Kidney epithelial cell (primary cell): ENCODE measurements around the gene ITGB6. TPM values are rescaled to one million over a fixed set of nuclear protein-coding genes. Genes with fewer than 3 reads are reported as not detected.

ENCODE experiments used
- DNase-seq: peaks from one replicate; pipeline ENCODE4 v3.0.0-alpha.2; 2010; ENCODE audit warnings: low read depth
- H3K27me3 ChIP-seq: 2 replicates; pipeline ENCODE4 v1.6.0; 2011; ENCODE audit warnings: low read length; ENCODE audit not compliant: control insufficient read depth, insufficient read depth
- H3K36me3 ChIP-seq: 2 replicates; pipeline ENCODE4 v1.5.1; 2011; ENCODE audit warnings: low read length; ENCODE audit not compliant: control insufficient read depth, insufficient read depth
- H3K4me3 ChIP-seq: 2 replicates; pipeline ENCODE4 v1.5.1; 2011; ENCODE audit warnings: low read depth, mild to moderate bottlenecking, control low read depth, low read length
- total RNA-seq: library from RNA; depleted of rRNA; stranded (reverse); fragments of >200 nt; gene quantifications from 2 replicates; pipeline ENCODE4 v1.2.3, GENCODE V29; 2015
- TF ChIP-seq, protein P1 (sequence below): IDR thresholded peaks from 2 replicates; pipeline ENCODE4 v1.5.1; 2011; ENCODE audit warnings: mild to moderate bottlenecking, moderate library complexity, low read length, control low read depth, inconsistent platforms; ENCODE audit not compliant: insufficient read depth, poor library complexity, severe bottlenecking

ITGB6 gene
- total RNA-seq, 1 donor from 2014 or later, result 68.5 TPM

DNA sequence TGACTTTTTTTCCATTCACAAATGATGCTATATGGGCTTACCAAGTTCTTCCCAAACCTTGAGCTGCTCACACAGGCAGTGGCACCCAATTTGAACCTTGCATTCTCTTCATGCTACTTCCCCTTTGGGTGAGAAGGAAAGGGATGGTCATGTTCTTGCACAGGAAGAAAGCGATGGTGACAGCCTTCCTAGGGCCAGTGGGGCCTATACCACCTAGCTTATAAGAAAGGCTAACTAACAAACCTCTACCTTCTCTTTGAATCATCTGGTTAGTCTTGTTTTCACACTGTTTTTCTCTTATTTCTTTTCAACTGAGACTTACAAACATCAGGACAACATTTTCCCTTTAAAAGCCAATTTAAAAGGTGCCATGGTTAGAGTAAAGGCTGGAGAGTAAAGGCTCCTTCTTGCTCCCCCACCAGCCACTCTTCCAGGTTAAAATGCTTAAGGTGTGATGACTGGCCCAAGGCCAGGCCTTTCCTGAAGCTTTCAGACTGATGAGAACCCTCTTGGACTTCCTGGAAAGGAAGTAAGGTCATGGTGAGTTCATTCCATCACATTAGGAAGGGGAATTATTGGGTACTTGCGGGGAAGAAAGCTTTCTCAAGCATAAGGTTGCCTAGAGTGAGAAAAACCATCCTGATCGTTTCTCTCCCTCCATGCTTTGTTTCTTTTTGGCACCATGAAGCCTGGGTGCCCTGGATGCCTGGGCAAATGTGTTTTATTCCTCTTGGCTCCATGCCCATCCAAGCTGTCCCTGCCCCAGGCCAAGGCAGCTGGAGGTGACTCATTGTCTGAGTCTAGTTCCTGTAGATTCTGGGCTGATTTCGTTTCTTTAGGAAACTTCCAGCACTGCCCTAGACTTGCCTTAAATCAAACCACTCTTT, 41.4 kb upstream of the ITGB6 start:
- TF ChIP-seq, protein P1, sequence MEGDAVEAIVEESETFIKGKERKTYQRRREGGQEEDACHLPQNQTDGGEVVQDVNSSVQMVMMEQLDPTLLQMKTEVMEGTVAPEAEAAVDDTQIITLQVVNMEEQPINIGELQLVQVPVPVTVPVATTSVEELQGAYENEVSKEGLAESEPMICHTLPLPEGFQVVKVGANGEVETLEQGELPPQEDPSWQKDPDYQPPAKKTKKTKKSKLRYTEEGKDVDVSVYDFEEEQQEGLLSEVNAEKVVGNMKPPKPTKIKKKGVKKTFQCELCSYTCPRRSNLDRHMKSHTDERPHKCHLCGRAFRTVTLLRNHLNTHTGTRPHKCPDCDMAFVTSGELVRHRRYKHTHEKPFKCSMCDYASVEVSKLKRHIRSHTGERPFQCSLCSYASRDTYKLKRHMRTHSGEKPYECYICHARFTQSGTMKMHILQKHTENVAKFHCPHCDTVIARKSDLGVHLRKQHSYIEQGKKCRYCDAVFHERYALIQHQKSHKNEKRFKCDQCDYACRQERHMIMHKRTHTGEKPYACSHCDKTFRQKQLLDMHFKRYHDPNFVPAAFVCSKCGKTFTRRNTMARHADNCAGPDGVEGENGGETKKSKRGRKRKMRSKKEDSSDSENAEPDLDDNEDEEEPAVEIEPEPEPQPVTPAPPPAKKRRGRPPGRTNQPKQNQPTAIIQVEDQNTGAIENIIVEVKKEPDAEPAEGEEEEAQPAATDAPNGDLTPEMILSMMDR, result no peak
- no peak overlapping the region for H3K4me3 ChIP-seq
- H3K27me3 ChIP-seq, result no peaks in the 10 kb centered on the region
- DNase-seq, result peak; percentile 83
- H3K36me3 ChIP-seq, result no peaks in the 10 kb centered on the region

DNA sequence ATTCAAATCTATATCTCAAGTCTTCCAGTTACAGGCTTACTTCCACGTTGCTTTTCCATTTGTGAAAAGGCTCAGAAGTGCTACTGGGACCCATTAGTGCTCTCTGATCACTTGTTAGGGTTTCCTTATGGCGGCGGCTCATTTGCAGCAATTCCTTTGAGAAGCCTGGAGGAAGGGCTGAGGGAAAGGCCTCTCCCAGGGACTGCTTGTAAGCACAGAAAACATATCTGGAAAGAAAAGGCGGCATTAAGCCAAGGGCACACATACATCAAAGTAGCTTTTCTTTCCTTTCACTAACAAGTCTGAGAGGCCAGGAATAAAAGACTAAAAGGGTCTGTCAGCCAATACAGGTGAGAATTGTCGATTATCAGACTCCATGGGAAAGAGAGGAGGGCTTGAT, 39.4 kb upstream of the ITGB6 start:
- TF ChIP-seq, protein P1, result no peak
- no peak for DNase-seq
- Histone ChIP-seq H3K36me3 (no peaks in the 10 kb centered on the region), H3K27me3 (no peaks in the 10 kb centered on the region), H3K4me3 (no peak overlapping the region)

DNA sequence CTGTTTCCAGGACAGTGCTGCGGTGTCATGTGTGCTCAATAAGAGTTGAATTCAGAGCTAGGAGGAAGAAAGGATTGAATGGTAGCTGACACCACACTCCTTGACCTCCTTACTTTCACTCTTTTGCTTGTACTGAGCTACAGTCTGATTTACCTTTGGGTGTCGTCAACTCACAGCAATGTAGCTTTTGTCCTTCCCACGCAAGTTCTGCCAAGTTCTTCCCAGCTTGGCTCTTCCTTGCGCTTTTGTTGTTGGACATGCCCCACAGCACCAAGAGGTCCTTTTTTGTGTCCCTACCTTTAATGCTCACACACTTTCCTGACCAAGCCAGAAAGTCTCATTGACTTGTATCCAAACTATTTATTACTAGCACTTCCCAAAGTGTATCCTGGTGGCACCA, 38.3 kb upstream of the ITGB6 start:
- TF ChIP-seq, protein P1, result no peak
- no peak for DNase-seq
- Histone ChIP-seq H3K4me3 (no peak overlapping the region), H3K36me3 (no peaks in the 10 kb centered on the region), H3K27me3 (no peaks in the 10 kb centered on the region)

DNA sequence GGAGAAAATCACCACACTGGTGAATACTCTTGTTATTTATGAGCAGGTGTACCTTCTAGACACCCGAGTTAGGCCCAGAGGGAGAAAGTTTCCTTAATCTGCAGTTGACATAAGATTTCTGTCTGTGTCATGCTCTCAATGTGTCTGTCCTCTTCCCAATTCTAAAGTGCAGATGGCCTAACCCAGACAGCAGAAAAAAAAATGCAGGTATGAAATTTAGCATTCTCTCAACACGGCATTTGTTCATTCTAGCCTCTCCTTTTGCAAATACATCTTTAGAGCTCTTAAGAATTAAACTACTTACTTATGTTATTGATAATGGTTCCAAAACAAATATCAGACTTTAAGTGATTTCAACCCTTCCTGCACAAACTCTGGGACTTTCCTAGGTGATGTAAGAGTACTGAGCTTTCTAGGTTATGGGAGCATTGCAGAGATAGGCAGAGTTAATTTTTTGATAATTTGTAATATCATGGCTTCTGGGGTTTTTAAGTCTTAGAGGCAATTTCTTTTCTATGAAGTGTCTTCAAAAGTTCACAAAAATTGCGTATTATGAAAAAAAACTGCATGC, 32.9 kb upstream of the ITGB6 start:
- TF ChIP-seq, protein P1, result no peak
- Histone ChIP-seq H3K27me3 (no peaks in the 10 kb centered on the region), H3K36me3 (no peaks in the 10 kb centered on the region), H3K4me3 (no peak overlapping the region)
- no peak for DNase-seq

DNA sequence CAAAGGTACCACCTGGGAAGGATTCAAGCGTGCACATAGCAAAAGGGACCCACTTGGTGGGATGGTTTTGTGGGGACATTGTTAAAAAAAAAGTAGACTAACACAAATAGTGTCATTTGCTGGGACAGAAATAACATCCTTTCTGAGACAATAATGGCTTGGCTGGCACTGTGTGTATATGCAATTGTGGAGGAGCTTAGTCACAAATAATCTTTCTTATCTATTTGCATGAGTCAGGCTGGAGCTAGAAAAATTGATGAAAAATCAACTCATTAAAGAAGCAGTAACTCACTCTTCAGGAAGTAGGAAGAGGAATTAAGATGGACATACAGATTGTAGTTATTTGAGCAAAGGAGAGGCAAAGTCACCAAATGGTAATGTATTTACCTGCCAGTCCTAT, 29.5 kb upstream of the ITGB6 start:
- no peak for DNase-seq
- H3K36me3 ChIP-seq, result no peaks in the 10 kb centered on the region
- no peak overlapping the region for H3K4me3 ChIP-seq
- H3K27me3 ChIP-seq, result no peaks in the 10 kb centered on the region
- TF ChIP-seq, protein P1, result no peak
